Activated naive CD4-positive, alpha-beta T cell treated with anti-CD3 and anti-CD28 coated beads for 36 hours (primary cell): ENCODE data around the gene GPHN. TPM values are rescaled to one million over a fixed set of nuclear protein-coding genes. Genes with fewer than 3 reads are reported as not detected.
A peak's percentile ranks its signal among the peaks of the same experiment; 100 is the strongest.
"Not testable (repeated sequence)": the region's sequence is repeated elsewhere in the genome, so short reads cannot be mapped to it uniquely, and the experiment has no call there.

Source experiments
- CTCF ChIA-PET: fragments of 350-600 bp; sonication (Branson Sonifier 250); formaldehyde crosslinking; loops from one replicate; lab custom pipeline; 2021; ENCODE audit warnings: antibody characterized with exemption; lab: Charles Lee
- DNase-seq: peaks from one replicate; pipeline ENCODE4 v3.0.0-alpha.2; 2020
- H3K27ac Mint-ChIP-seq: one replicate; pipeline ENCODE4 v1.8.0; 2021; ENCODE audit warnings: mild to moderate bottlenecking, mixed read lengths
- H3K27me3 Mint-ChIP-seq: one replicate; pipeline ENCODE4 v1.8.0; 2021; ENCODE audit warnings: low read depth, mixed read lengths
- H3K36me3 Mint-ChIP-seq: one replicate; pipeline ENCODE4 v1.8.0; 2021; ENCODE audit warnings: low read depth, mixed read lengths
- H3K4me1 Mint-ChIP-seq: one replicate; pipeline ENCODE4 v1.8.0; 2021; ENCODE audit warnings: low read depth, mixed read lengths
- H3K4me3 Mint-ChIP-seq: one replicate; pipeline ENCODE4 v1.8.0; 2021; ENCODE audit warnings: mild to moderate bottlenecking, moderate library complexity, mixed read lengths
- H3K9me3 Mint-ChIP-seq: one replicate; pipeline ENCODE4 v1.8.0; 2021; ENCODE audit warnings: mixed read lengths
- intact Hi-C: fragments of 100-400 bp; cut with micrococcal nuclease; formaldehyde crosslinking; loops from one replicate; pipeline ENCODE4 v1.15.1; 2023
- total RNA-seq, 2 experiments: library from RNA; stranded (reverse); gene quantifications; one replicate each; pipeline ENCODE4 v1.2.3, GENCODE V29; 2021

Gene GPHN
- total RNA-seq, 2 experiments from 2014 or later: 14.2 to 21.4 TPM

- Mint-ChIP-seq H3K9me3 (no peaks in the 10 kb centered on the region), H3K4me3 (no peak within 1 kb of the TSS), H3K27ac (no peak within 1 kb of the TSS), H3K4me1 (no peaks in the 10 kb centered on the region), H3K36me3 (no peaks in the 10 kb centered on the region), H3K27me3 (no peaks in the 10 kb centered on the region)
- CTCF ChIA-PET: no interaction called here
- DNase-seq: no peak
- intact Hi-C loops: no loop called here
These were observed 22.0 kb upstream of the GPHN start, which contains the start of gene CCDC196 for GRCh38 chr14:66485910-66486421. TSS of gene CCDC196 (plus strand) at chr14:66486371. CDS start at chr14:66486503, 132 bp downstream.

GRCh38 chr14:66487164-66487563 lies 20.8 kb upstream of the GPHN start:
- DNase-seq: no peak
- Mint-ChIP-seq H3K36me3 (no peaks in the 10 kb centered on the region), H3K27me3 (no peaks in the 10 kb centered on the region), H3K27ac (no peak overlapping the region), H3K4me1 (no peaks in the 10 kb centered on the region), H3K4me3 (no peak overlapping the region), H3K9me3 (no peaks in the 10 kb centered on the region)
- intact Hi-C loops: no loop called here
- CTCF ChIA-PET: interaction anchor here (0.6 kb wide), 1 partner anchor 128 kb away, joined by 4 read pairs; no protein-coding TSS in a partner anchor

GRCh38 chr14:66490143-66491111 lies 17.5 kb upstream of the GPHN start:
- Mint-ChIP-seq H3K36me3 (no peaks in the 10 kb centered on the region), H3K4me3 (no peak overlapping the region), H3K9me3 (no peaks in the 10 kb centered on the region), H3K27me3 (no peaks in the 10 kb centered on the region), H3K27ac (no peak overlapping the region), H3K4me1 (peaks cover 1% of the 10 kb centered on the region)
- intact Hi-C loops: no loop called here
- CTCF ChIA-PET: interaction anchor here (0.8 kb wide), 2 partner anchors 10 to 627 kb away, joined by 3 to 4 read pairs; no protein-coding TSS in a partner anchor
- no peak for DNase-seq

- Mint-ChIP-seq H3K36me3 (no peaks in the 10 kb centered on the region), H3K4me3 (no peak overlapping the region), H3K27me3 (no peaks in the 10 kb centered on the region), H3K4me1 (peaks cover 19% of the 10 kb centered on the region), H3K27ac (no peak overlapping the region), H3K9me3 (no peaks in the 10 kb centered on the region)
- no peak for DNase-seq
- CTCF ChIA-PET: no interaction called here
- intact Hi-C loops: loop anchor here (2.0 kb wide), 1 partner anchor 641 kb away; no protein-coding TSS in a partner anchor
These were observed 14.2 kb upstream of the GPHN start for GRCh38 chr14:66493750-66494149.

- no peaks in the 10 kb centered on the region for H3K9me3 Mint-ChIP-seq
- no peaks in the 10 kb centered on the region for H3K36me3 Mint-ChIP-seq
- intact Hi-C loops: loop anchor here (1.0 to 5.0 kb wide), 8 partner anchors 13 to 787 kb away; partner anchors contain the start of gene GPHN
- H3K27ac Mint-ChIP-seq: no peak overlapping the region
- no peak overlapping the region for H3K4me3 Mint-ChIP-seq
- CTCF ChIA-PET: interaction anchor here (0.7 to 2.0 kb wide), 3 partner anchors 12 to 72 kb away, joined by 3 to 7 read pairs (median 4); partner anchors contain the start of gene GPHN
- peak; percentile 56 for DNase-seq
- H3K27me3 Mint-ChIP-seq: no peaks in the 10 kb centered on the region
- H3K4me1 Mint-ChIP-seq: peaks cover 19% of the 10 kb centered on the region
These were observed 12.5 kb upstream of the GPHN start for GRCh38 chr14:66495218-66496098.

- CTCF ChIA-PET: interaction anchor here (0.8 to 2.0 kb wide), 5 partner anchors 10 to 137 kb away, joined by 3 to 7 read pairs (median 4); partner anchors contain the start of gene GPHN
- intact Hi-C loops: loop anchor here (1.0 to 5.0 kb wide), 4 partner anchors 94 to 786 kb away; no protein-coding TSS in a partner anchor
- Mint-ChIP-seq H3K27me3 (no peaks in the 10 kb centered on the region), H3K36me3 (no peaks in the 10 kb centered on the region), H3K4me3 (no peak overlapping the region), H3K4me1 (peaks cover 19% of the 10 kb centered on the region), H3K9me3 (no peaks in the 10 kb centered on the region), H3K27ac (no peak overlapping the region)
- no peak for DNase-seq
These were observed 11.6 kb upstream of the GPHN start for GRCh38 chr14:66496188-66496807.

GRCh38 chr14:66496911-66497310 lies 11.0 kb upstream of the GPHN start:
- Mint-ChIP-seq H3K4me3 (no peak overlapping the region), H3K27ac (no peak overlapping the region), H3K27me3 (no peaks in the 10 kb centered on the region), H3K9me3 (no peaks in the 10 kb centered on the region), H3K36me3 (no peaks in the 10 kb centered on the region), H3K4me1 (peaks cover 19% of the 10 kb centered on the region)
- CTCF ChIA-PET: interaction anchor here (0.8 to 2.0 kb wide), 5 partner anchors 9 to 137 kb away, joined by 3 to 7 read pairs (median 4); partner anchors contain the start of gene GPHN
- peak; percentile 6 for DNase-seq
- intact Hi-C loops: loop anchor here (1.0 to 5.0 kb wide), 4 partner anchors 95 to 785 kb away; no protein-coding TSS in a partner anchor

- no peak for DNase-seq
- Mint-ChIP-seq H3K4me3 (no peak overlapping the region), H3K36me3 (no peaks in the 10 kb centered on the region), H3K4me1 (peaks cover 19% of the 10 kb centered on the region), H3K9me3 (no peaks in the 10 kb centered on the region), H3K27ac (no peak overlapping the region), H3K27me3 (no peaks in the 10 kb centered on the region)
- intact Hi-C loops: loop anchor here (5.0 kb wide), 3 partner anchors 96 to 784 kb away; no protein-coding TSS in a partner anchor
- CTCF ChIA-PET: interaction anchor here (1.5 kb wide), 1 partner anchor 788 kb away, joined by 3 read pairs; no protein-coding TSS in a partner anchor
These were observed 9.6 kb upstream of the GPHN start for GRCh38 chr14:66498311-66498710.

GRCh38 chr14:66501592-66501991 lies 6.4 kb upstream of the GPHN start:
- intact Hi-C loops: loop anchor here (10.0 kb wide), 1 partner anchor 1013 kb away; no protein-coding TSS in a partner anchor
- CTCF ChIA-PET: no interaction called here
- H3K4me3 Mint-ChIP-seq: no peak overlapping the region
- H3K9me3 Mint-ChIP-seq: no peaks in the 10 kb centered on the region
- H3K27ac Mint-ChIP-seq: no peak overlapping the region
- no peak for DNase-seq
- no peaks in the 10 kb centered on the region for H3K36me3 Mint-ChIP-seq
- H3K4me1 Mint-ChIP-seq: peaks cover 11% of the 10 kb centered on the region
- no peaks in the 10 kb centered on the region for H3K27me3 Mint-ChIP-seq

GRCh38 chr14:66502836-66503235 lies 5.1 kb upstream of the GPHN start:
- intact Hi-C loops: loop anchor here (10.0 kb wide), 1 partner anchor 1012 kb away; no protein-coding TSS in a partner anchor
- H3K27ac Mint-ChIP-seq, H3K9me3 Mint-ChIP-seq, H3K4me1 Mint-ChIP-seq, H3K36me3 Mint-ChIP-seq, DNase-seq, H3K27me3 Mint-ChIP-seq, H3K4me3 Mint-ChIP-seq: not testable (repeated sequence)
- CTCF ChIA-PET: interaction anchor here (0.6 kb wide), 1 partner anchor 143 kb away, joined by 3 read pairs; no protein-coding TSS in a partner anchor

- intact Hi-C loops: loop anchor here (10.0 kb wide), 1 partner anchor 1011 kb away; no protein-coding TSS in a partner anchor
- H3K9me3 Mint-ChIP-seq: no peaks in the 10 kb centered on the region
These were observed 4.4 kb upstream of the GPHN start for GRCh38 chr14:66503532-66503931.

More at GRCh38 chr14:66503532-66503931, 4.4 kb upstream of the GPHN start:
- Mint-ChIP-seq H3K27me3 (no peaks in the 10 kb centered on the region), H3K4me1 (peaks cover 6% of the 10 kb centered on the region), H3K4me3 (no peak overlapping the region), H3K27ac (no peak overlapping the region), H3K36me3 (peaks cover 3% of the 10 kb centered on the region)
- DNase-seq: no peak
- CTCF ChIA-PET: interaction anchor here (0.6 kb wide), 1 partner anchor 1166 kb away, joined by 3 read pairs; no protein-coding TSS in a partner anchor
